ENCODE results near the gene HAVCR1.
"Not testable (repeated sequence)": the region's sequence is repeated elsewhere in the genome, so short reads cannot be mapped to it uniquely, and the experiment has no call there.

Gene HAVCR1

DNA sequence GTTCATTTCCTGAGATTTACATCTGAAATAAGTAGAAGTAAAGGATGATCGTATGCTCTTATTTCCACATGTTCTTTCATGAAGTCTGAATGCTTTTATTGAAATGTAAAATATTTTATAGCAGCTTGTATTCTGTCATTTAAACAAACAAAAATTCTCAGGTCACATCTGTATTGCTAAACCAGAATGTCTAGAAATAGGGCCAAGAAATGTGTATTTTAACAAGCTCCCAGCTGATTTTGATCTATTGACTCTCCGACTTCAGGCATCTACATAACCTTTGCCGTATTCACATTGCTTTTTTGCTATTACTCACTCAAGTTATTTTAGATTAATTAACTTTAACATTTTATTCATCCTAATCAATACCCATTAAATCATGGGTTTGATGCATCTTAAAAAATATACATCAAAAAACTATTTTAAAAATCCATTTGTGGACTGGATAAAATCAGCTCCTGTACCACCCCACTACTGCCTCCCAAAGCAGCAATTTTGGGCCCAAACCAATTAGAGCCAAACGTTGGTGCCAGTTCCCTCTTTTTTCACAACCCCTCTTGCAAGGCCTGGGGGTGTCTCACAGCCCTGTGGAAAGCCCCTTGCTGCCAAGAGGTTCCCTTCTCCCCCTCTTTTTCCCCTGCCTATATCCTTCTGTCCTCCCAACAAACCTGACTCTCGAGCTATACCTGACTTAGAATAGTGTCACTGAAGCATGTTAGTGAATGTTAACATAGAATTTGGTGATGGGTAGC is 34.5 kb downstream of the HAVCR1 start:
- peaks cover 16% of the 10 kb centered on the region for H3K27me3 Mint-ChIP-seq (ENCODE audit: low read depth, poor library complexity)
- H3K4me1 Mint-ChIP-seq, result no peaks in the 10 kb centered on the region
- TF ChIP-seq, protein P1, sequence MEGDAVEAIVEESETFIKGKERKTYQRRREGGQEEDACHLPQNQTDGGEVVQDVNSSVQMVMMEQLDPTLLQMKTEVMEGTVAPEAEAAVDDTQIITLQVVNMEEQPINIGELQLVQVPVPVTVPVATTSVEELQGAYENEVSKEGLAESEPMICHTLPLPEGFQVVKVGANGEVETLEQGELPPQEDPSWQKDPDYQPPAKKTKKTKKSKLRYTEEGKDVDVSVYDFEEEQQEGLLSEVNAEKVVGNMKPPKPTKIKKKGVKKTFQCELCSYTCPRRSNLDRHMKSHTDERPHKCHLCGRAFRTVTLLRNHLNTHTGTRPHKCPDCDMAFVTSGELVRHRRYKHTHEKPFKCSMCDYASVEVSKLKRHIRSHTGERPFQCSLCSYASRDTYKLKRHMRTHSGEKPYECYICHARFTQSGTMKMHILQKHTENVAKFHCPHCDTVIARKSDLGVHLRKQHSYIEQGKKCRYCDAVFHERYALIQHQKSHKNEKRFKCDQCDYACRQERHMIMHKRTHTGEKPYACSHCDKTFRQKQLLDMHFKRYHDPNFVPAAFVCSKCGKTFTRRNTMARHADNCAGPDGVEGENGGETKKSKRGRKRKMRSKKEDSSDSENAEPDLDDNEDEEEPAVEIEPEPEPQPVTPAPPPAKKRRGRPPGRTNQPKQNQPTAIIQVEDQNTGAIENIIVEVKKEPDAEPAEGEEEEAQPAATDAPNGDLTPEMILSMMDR (IDR thresholded peaks at IDR 0.05), result no peak
- no peaks in the 10 kb centered on the region for H3K9me3 Mint-ChIP-seq
- H3K4me3 Mint-ChIP-seq, result no peak overlapping the region
- H3K36me3 Mint-ChIP-seq (ENCODE audit: low read depth), result no peaks in the 10 kb centered on the region
- no peak for DNase-seq
- H3K27ac Mint-ChIP-seq, result no peak overlapping the region

DNA sequence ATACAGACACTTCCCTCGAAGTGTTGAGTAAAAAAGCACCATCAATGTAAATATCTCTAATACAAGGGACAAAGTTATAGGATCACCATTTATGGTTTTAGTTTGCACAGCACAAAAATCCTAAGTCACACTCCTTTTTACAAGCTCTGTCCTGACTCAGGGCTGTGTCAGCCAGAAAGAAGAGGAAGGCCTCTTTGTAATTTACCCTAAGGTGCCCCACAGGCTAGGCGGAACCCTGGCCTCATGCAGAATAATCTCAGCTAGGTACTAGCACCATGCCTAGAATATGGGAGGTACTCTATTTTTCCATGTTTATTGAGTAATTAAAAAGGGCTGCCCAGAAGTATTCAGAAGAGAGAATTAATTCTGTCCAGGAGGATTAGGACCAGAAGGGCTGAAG is 36.9 kb downstream of the HAVCR1 start:
- TF ChIP-seq, protein P1 (IDR thresholded peaks at IDR 0.05), result no peak
- Mint-ChIP-seq H3K27me3 (ENCODE audit: low read depth, poor library complexity) (peaks cover 16% of the 10 kb centered on the region), H3K4me1 (no peaks in the 10 kb centered on the region), H3K9me3 (peaks cover 19% of the 10 kb centered on the region), H3K4me3 (no peak overlapping the region), H3K27ac (no peak overlapping the region), H3K36me3 (ENCODE audit: low read depth) (no peaks in the 10 kb centered on the region)
- no peak for DNase-seq

DNA sequence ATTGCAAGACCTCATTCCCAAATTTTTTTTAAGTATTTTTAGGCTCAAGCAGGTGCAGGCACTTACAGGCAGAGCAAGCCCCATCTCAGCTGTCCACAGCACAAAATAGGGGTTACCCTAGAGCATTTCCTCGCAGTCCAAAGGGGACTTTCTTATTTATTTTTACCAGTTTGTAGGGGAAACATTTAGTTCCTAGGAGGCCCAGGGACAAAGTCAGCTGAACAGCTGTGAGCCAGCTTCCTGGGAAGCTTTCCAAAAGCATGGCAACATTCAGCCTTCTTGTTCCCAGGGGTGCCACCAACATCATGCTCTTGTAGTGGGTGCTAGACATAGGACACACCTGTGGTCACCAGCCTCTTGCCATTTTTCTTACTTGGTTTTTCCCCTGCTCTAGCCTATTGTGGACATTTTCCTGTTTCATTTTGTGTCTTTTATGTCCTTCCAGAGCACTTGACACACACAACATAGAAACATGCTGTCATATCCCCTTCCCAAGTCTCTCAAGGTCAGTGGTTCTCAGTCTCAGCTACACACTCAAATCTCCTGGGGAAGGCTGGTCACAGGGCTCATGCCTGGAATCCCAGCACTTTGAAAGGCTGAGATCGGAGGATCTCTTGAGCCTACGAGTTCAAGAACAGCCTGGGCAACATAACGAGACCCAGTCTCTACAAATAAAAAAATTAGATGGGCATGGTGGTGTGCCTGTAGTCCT is 38.2 kb downstream of the HAVCR1 start:
- peak overlapping the region; percentile 57 for H3K27ac Mint-ChIP-seq
- H3K4me1 Mint-ChIP-seq, result no peaks in the 10 kb centered on the region
- H3K4me3 Mint-ChIP-seq, result no peak overlapping the region
- no peak for DNase-seq
- TF ChIP-seq, protein P1 (IDR thresholded peaks at IDR 0.05), result no peak
- peaks cover 19% of the 10 kb centered on the region for H3K27me3 Mint-ChIP-seq (ENCODE audit: low read depth, poor library complexity)
- H3K36me3 Mint-ChIP-seq (ENCODE audit: low read depth), result no peaks in the 10 kb centered on the region
- peaks cover 32% of the 10 kb centered on the region for H3K9me3 Mint-ChIP-seq

DNA sequence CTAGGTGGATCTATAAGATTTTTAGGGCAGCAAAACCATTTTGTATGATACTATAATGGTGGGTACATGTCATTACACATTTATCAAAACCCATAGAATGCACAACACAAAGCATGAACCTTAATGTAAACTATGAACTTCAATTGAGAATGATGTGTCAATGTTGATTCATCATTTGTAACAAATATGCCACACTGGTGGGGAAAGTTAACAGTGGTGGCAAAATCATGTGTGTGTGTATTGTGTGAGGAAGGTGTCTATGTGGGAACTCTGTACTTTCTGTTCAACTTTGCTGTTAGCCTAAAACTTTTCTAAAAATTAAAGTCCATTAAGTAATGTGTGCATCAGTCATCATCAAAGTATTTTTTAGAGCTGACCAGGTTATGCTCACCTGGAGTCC is 38.9 kb downstream of the HAVCR1 start:
- Mint-ChIP-seq H3K36me3 (ENCODE audit: low read depth) (no peaks in the 10 kb centered on the region), H3K4me3 (no peak overlapping the region), H3K27me3 (ENCODE audit: low read depth, poor library complexity) (peaks cover 16% of the 10 kb centered on the region), H3K9me3 (peaks cover 38% of the 10 kb centered on the region), H3K27ac (no peak overlapping the region), H3K4me1 (no peaks in the 10 kb centered on the region)
- no peak for DNase-seq
- TF ChIP-seq, protein P1 (IDR thresholded peaks at IDR 0.05), result no peak

DNA sequence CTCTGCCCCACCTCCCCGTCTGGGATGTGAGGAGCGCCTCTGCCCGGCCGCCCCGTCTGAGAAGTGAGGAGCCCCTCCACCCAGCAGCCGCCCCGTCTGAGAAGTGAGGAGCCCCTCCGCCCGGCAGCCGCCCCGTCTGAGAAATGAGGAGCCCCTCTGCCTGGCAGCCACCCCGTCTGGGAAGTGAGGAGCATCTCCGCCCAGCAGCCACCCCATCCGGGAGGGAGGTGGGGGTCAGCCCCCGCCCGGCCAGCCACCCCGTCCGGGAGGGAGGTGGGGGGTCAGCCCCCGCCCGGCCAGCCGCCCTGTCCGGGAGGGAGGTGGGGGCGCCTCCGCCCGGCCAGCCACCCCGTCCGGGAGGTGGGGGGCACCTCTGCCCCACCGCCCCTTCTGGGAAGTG is 44.8 kb downstream of the HAVCR1 start:
- not testable (repeated sequence) for H3K4me1 Mint-ChIP-seq; DNase-seq; H3K27ac Mint-ChIP-seq; H3K36me3 Mint-ChIP-seq (ENCODE audit: low read depth); H3K27me3 Mint-ChIP-seq (ENCODE audit: low read depth, poor library complexity); H3K4me3 Mint-ChIP-seq
- H3K9me3 Mint-ChIP-seq, result peaks cover 65% of the 10 kb centered on the region

DNA sequence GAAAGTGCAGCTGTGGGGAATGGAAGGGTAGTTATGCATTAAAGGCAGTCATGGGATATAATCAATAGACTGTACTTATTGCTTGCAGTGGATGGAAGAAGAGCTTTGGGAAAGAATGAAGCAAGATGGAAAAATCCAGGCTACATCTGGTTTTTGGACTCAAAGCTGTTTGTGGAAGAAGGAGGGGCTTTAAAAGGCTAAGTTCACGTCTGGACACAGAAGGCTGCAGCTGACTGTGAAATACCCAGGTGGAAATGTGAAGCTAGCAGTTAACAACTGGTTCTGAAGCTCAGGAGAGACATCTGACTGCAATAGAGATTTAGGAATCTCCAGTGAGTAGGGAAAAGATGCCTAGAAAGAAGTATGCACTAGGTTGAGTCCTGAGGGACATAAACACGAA is 52.7 kb downstream of the HAVCR1 start:
- no peak for DNase-seq
- Mint-ChIP-seq H3K4me3 (no peak overlapping the region), H3K4me1 (no peaks in the 10 kb centered on the region), H3K27me3 (ENCODE audit: low read depth, poor library complexity) (peaks cover 5% of the 10 kb centered on the region), H3K27ac (no peak overlapping the region), H3K36me3 (ENCODE audit: low read depth) (no peaks in the 10 kb centered on the region), H3K9me3 (peaks cover 17% of the 10 kb centered on the region)
- TF ChIP-seq, protein P1 (IDR thresholded peaks at IDR 0.05), result no peak

Data from nephron progenitor cell (in vitro differentiated cells).